ENCODE data around the gene IL1R1. TPM values are rescaled to one million over a fixed set of nuclear protein-coding genes. Genes with fewer than 3 reads are reported as not detected.

The IL1R1 gene
- total RNA-seq, 5 donors from 2014 or later (not counting 1 experiment from before 2014, with no cell fraction given), result 0.43 to 4.5 (median 1.7) TPM

- Mint-ChIP-seq H3K27me3 (peaks cover 15 to 16% of the 10 kb centered on the region in 2 donors), H3K4me3 (peak overlapping the region; percentile 78 to 88 (median 81)), H3K9me3 (no peaks in the 10 kb centered on the region), H3K27ac (no peak overlapping the region), H3K4me1 (peaks cover 6 to 15% (median 13%) of the 10 kb centered on the region in 3 donors), H3K36me3 (no peaks in the 10 kb centered on the region)
- peaks cover 2 to 16% of the 10 kb centered on the region in 2 experiments for H3K27me3 ChIP-seq (replicated peaks in 1 of 2; ENCODE audit: control insufficient read depth in 2 of 2, extremely low read depth in 1 of 2, insufficient read depth in 2 of 2, low read length in 1 of 2)
- ATAC-seq (replicated peaks in 1 of 4), result peak; percentile 76 to 84 (median 81)
- WGBS (ENCODE audit: insufficient coverage), result 17% methylated on average over 29 of the region's 50 CpGs
- H3K4me3 ChIP-seq (ENCODE audit: control insufficient read depth in 1 of 2, extremely low read depth in 1 of 2, low read length in 1 of 2), result peak overlapping the region; percentile 48 to 65
- H3K4me1 ChIP-seq (ENCODE audit: control insufficient read depth in 1 of 2, extremely low read depth in 1 of 2, insufficient read depth in 2 of 2, low read length in 2 of 2), result peaks cover 0 to 13% of the 10 kb centered on the region in 2 experiments
- ChIA-PET POLR2A (no interaction called here), CTCF (interaction anchor here in 1 of 2 donors (0.6 to 1.2 kb wide), 2 partner anchors 53 to 260 kb away, joined by 3 to 5 read pairs; no protein-coding TSS in a partner anchor)
- DNase-seq, result peak; percentile 5 to 51 (median 27)
- H3K27ac ChIP-seq (ENCODE audit: low read length), result no peak overlapping the region
- no peaks in the 10 kb centered on the region for H3K36me3 ChIP-seq (ENCODE audit: control insufficient read depth in 2 of 2, extremely low read depth in 1 of 2, insufficient read depth in 1 of 2, low read length in 1 of 2)
- no peaks in the 10 kb centered on the region for H3K9me3 ChIP-seq
These were observed 45.1 kb downstream of the IL1R1 start for GRCh38 chr2:102187496-102188150.

GRCh38 chr2:102190430-102191107, 48.0 kb downstream of the IL1R1 start:
- WGBS (ENCODE audit: insufficient coverage), result 70% methylated on average over 2 of the region's 10 CpGs
- Mint-ChIP-seq H3K27ac (no peak overlapping the region), H3K36me3 (no peaks in the 10 kb centered on the region)

GRCh38 chr2:102191501-102191900, 49.0 kb downstream of the IL1R1 start:
- ChIA-PET CTCF (no interaction called here), POLR2A (no interaction called here)
- H3K9me3 Mint-ChIP-seq, result no peaks in the 10 kb centered on the region
- Histone ChIP-seq H3K27me3 (replicated peaks in 1 of 2; ENCODE audit: control insufficient read depth in 2 of 2, extremely low read depth in 1 of 2, insufficient read depth in 2 of 2, low read length in 1 of 2) (peaks cover 0 to 16% of the 10 kb centered on the region in 2 experiments), H3K4me1 (ENCODE audit: control insufficient read depth in 1 of 2, extremely low read depth in 1 of 2, insufficient read depth in 2 of 2, low read length in 2 of 2) (peaks cover 0 to 13% of the 10 kb centered on the region in 2 experiments), H3K9me3 (no peaks in the 10 kb centered on the region), H3K36me3 (ENCODE audit: control insufficient read depth in 2 of 2, extremely low read depth in 1 of 2, insufficient read depth in 1 of 2, low read length in 1 of 2) (no peaks in the 10 kb centered on the region), H3K27ac (ENCODE audit: low read length) (no peak overlapping the region), H3K4me3 (ENCODE audit: control insufficient read depth in 1 of 2, extremely low read depth in 1 of 2, low read length in 1 of 2) (no peak overlapping the region)
- peaks cover 15 to 20% of the 10 kb centered on the region in 2 donors for H3K27me3 Mint-ChIP-seq
- H3K27ac Mint-ChIP-seq, result no peak overlapping the region
- peaks cover 4 to 8% (median 6%) of the 10 kb centered on the region in 3 donors for H3K4me1 Mint-ChIP-seq
- DNase-seq (no peak), ATAC-seq (replicated peaks in 1 of 4) (no peak)
- no CpG with 5 or more reads among the region's 1 CpG for WGBS (ENCODE audit: insufficient coverage)
- H3K36me3 Mint-ChIP-seq, result no peaks in the 10 kb centered on the region
- no peak overlapping the region for H3K4me3 Mint-ChIP-seq

More at GRCh38 chr2:102190430-102191107, 48.0 kb downstream of the IL1R1 start:
- ATAC-seq (replicated peaks in 1 of 4) (no peak), DNase-seq (no peak)
- Mint-ChIP-seq H3K4me3 (no peak overlapping the region), H3K9me3 (no peaks in the 10 kb centered on the region), H3K4me1 (peaks cover 4 to 9% (median 6%) of the 10 kb centered on the region in 3 donors), H3K27me3 (peaks cover 14 to 21% of the 10 kb centered on the region in 2 donors)
- ChIA-PET POLR2A (no interaction called here), CTCF (interaction anchor here in 1 of 2 donors (0.7 kb wide), 1 partner anchor 29 kb away, joined by 3 read pairs; no protein-coding TSS in a partner anchor)
- no peak overlapping the region for H3K4me3 ChIP-seq (ENCODE audit: control insufficient read depth in 1 of 2, extremely low read depth in 1 of 2, low read length in 1 of 2)
- peaks cover 0 to 13% of the 10 kb centered on the region in 2 experiments for H3K4me1 ChIP-seq (ENCODE audit: control insufficient read depth in 1 of 2, extremely low read depth in 1 of 2, insufficient read depth in 2 of 2, low read length in 2 of 2)
- H3K27ac ChIP-seq (ENCODE audit: low read length), result no peak overlapping the region
- H3K36me3 ChIP-seq (ENCODE audit: control insufficient read depth in 2 of 2, extremely low read depth in 1 of 2, insufficient read depth in 1 of 2, low read length in 1 of 2), result no peaks in the 10 kb centered on the region
- H3K9me3 ChIP-seq, result no peaks in the 10 kb centered on the region
- H3K27me3 ChIP-seq (replicated peaks in 1 of 2; ENCODE audit: control insufficient read depth in 2 of 2, extremely low read depth in 1 of 2, insufficient read depth in 2 of 2, low read length in 1 of 2), result peaks cover 0 to 16% of the 10 kb centered on the region in 2 experiments

- Histone ChIP-seq H3K36me3 (ENCODE audit: control insufficient read depth in 2 of 2, extremely low read depth in 1 of 2, insufficient read depth in 1 of 2, low read length in 1 of 2) (no peaks in the 10 kb centered on the region), H3K27me3 (replicated peaks in 1 of 2; ENCODE audit: control insufficient read depth in 2 of 2, extremely low read depth in 1 of 2, insufficient read depth in 2 of 2, low read length in 1 of 2) (peaks cover 0 to 5% of the 10 kb centered on the region in 2 experiments), H3K4me1 (ENCODE audit: control insufficient read depth in 1 of 2, extremely low read depth in 1 of 2, insufficient read depth in 2 of 2, low read length in 2 of 2) (peaks cover 0 to 6% of the 10 kb centered on the region in 2 experiments), H3K9me3 (no peaks in the 10 kb centered on the region), H3K4me3 (ENCODE audit: control insufficient read depth in 1 of 2, extremely low read depth in 1 of 2, low read length in 1 of 2) (no peak overlapping the region), H3K27ac (ENCODE audit: low read length) (no peak overlapping the region)
- Mint-ChIP-seq H3K27me3 (peaks cover 15 to 23% of the 10 kb centered on the region in 2 donors), H3K4me3 (no peak overlapping the region), H3K36me3 (no peaks in the 10 kb centered on the region), H3K9me3 (no peaks in the 10 kb centered on the region), H3K4me1 (peaks cover 5 to 8% (median 7%) of the 10 kb centered on the region in 3 donors), H3K27ac (no peak overlapping the region)
- POLR2A ChIA-PET, result no interaction called here
- CTCF ChIA-PET, result no interaction called here
- DNase-seq (no peak), ATAC-seq (replicated peaks in 1 of 4) (no peak)
- no CpG with 5 or more reads among the region's 1 CpG for WGBS (ENCODE audit: insufficient coverage)
These were observed 50.5 kb downstream of the IL1R1 start for GRCh38 chr2:102193074-102193473.

GRCh38 chr2:102194609-102195268, 52.2 kb downstream of the IL1R1 start:
- Histone ChIP-seq H3K27ac (ENCODE audit: low read length) (no peak overlapping the region), H3K9me3 (no peaks in the 10 kb centered on the region), H3K27me3 (replicated peaks in 1 of 2; ENCODE audit: control insufficient read depth in 2 of 2, extremely low read depth in 1 of 2, insufficient read depth in 2 of 2, low read length in 1 of 2) (peaks cover 0 to under 1% of the 10 kb centered on the region in 2 experiments), H3K4me3 (ENCODE audit: control insufficient read depth in 1 of 2, extremely low read depth in 1 of 2, low read length in 1 of 2) (no peak overlapping the region), H3K4me1 (ENCODE audit: control insufficient read depth in 1 of 2, extremely low read depth in 1 of 2, insufficient read depth in 2 of 2, low read length in 2 of 2) (peaks cover 0 to 4% of the 10 kb centered on the region in 2 experiments), H3K36me3 (ENCODE audit: control insufficient read depth in 2 of 2, extremely low read depth in 1 of 2, insufficient read depth in 1 of 2, low read length in 1 of 2) (no peaks in the 10 kb centered on the region)
- no peaks in the 10 kb centered on the region for H3K36me3 Mint-ChIP-seq
- peaks cover 10 to 18% of the 10 kb centered on the region in 2 donors for H3K27me3 Mint-ChIP-seq
- no peaks in the 10 kb centered on the region for H3K9me3 Mint-ChIP-seq
- CTCF ChIA-PET, result no interaction called here
- DNase-seq (no peak), ATAC-seq (replicated peaks in 1 of 4) (no peak)
- no peak overlapping the region for H3K27ac Mint-ChIP-seq
- no peak overlapping the region for H3K4me3 Mint-ChIP-seq
- H3K4me1 Mint-ChIP-seq, result peaks cover 5 to 10% (median 6%) of the 10 kb centered on the region in 3 donors
- no CpG with 5 or more reads among the region's 5 CpGs for WGBS (ENCODE audit: insufficient coverage)
- POLR2A ChIA-PET, result no interaction called here
